Pons (tissue), 1 donor: ENCODE data around the gene H2AZ2.
"Not testable (repeated sequence)": the region's sequence is repeated elsewhere in the genome, so short reads cannot be mapped to it uniquely, and the experiment has no call there.

Experiments
- DNase-seq: peaks from one replicate; pipeline ENCODE4 v3.0.0-alpha.2; 2016; ENCODE audit warnings: low spot score

The H2AZ2 gene

GRCh38 chr7:44814919-44815318 lies 33.0 kb downstream of the H2AZ2 start:
- no peak for DNase-seq

DNA sequence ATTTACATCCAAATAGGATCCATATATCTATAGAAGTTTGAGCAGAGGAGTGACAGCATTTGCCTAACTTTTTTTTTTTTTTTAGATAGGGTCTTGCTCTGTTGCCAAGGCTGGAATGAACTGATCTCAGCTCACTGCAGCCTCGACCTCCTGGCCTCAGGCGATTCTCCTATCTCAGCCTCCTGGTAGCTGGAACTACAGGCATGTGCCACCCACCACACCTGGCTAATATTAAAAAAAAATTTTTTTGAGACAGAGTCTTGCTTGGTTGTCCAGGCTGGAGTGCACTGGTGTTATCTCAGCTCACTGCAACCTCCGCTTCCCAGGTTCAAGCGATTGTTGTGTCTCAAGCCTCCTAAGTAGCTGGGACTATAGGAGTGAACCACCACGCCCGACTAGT lies 36.3 kb downstream of the H2AZ2 start:
- no peak for DNase-seq

DNA sequence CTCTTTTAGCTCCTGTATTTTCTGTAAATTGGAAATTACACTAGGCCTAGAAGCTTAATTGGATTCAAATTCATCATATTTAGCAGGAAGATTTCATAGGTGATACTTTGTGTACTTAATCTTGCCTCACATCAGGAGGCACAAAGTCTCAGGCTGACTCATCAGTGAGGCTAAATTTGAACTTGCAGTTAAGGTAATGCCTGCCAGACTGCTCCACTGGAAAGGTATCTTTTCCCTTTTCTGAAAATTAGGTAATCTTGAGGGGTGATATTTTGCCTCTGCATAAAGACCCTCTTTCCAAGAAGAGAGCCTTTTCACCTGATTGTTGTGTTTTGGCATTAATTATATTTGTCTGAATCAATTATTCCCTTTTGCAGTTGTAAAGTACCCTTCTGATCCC lies 36.8 kb downstream of the H2AZ2 start:
- DNase-seq, result no peak

DNA sequence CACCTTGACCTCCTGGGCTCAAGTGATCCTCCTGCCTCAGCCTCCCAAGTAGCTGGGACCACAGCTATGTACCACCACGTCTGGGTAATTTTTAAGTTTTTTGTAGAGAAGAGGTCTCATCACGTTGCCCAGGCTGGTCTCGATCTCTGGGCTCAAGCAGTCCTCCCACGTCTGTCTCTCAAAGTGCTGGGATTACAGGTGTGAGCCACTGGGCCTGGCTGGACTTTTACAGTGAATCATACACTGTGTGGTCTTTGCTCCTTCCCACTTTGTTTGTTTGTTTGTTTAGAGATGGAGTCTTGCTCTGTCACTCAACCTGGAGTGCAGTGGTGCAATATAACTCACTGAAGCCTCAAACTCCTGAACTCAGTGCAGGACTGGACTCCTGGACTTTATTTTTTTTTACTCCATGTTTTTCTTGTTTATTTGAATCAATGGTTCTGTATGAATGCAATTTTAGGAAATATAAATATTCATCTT lies 38.9 kb downstream of the H2AZ2 start:
- no peak for DNase-seq

GRCh38 chr7:44805950-44806349 lies 41.9 kb downstream of the H2AZ2 start:
- no peak for DNase-seq

GRCh38 chr7:44803828-44804519 lies 43.9 kb downstream of the H2AZ2 start:
- DNase-seq, result not testable (repeated sequence)

GRCh38 chr7:44802418-44803025 lies 45.4 kb downstream of the H2AZ2 start:
- no peak for DNase-seq

DNA sequence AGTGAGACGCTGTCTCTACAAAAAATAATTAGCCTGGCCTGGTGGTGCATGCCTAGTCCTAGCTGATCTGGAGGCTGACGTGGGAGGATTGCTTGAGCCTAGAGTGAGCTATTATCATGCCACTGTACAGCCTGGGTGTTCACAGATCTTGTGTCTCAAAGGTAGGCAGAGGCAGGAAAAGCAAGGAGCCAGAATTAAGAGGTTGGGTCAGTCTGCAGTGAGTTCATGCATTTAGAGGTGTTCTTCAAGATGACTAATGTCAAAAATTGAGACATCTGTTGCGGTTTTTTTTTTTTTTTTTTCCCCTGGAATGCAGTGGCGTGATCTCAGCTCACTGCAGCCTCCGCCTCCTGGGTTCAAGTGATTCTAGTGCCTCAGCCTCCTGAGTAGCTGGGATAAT lies 46.0 kb downstream of the H2AZ2 start:
- no peak for DNase-seq

DNA sequence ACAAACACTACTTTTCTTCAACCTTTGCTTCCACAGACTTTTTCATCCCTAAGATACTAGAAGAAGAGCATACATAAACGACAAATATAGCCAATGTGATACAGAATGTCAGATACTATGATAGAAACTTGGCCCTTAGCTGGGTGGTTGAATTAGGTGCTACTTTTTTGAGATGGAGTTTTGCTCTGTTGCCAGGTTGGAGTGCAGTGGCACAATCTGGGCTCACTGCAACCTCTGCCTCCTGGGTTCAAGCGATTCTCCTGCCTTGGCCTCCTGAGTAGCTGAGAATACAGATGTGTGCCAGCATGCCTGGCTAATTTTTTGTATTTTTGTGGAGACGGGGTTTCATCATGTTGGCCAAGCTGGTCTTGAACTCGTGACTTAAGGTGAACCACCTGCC lies 47.9 kb downstream of the H2AZ2 start:
- DNase-seq, result no peak

- DNase-seq, result no peak
These were observed 49.1 kb downstream of the H2AZ2 start for GRCh38 chr7:44798649-44799305.

DNA sequence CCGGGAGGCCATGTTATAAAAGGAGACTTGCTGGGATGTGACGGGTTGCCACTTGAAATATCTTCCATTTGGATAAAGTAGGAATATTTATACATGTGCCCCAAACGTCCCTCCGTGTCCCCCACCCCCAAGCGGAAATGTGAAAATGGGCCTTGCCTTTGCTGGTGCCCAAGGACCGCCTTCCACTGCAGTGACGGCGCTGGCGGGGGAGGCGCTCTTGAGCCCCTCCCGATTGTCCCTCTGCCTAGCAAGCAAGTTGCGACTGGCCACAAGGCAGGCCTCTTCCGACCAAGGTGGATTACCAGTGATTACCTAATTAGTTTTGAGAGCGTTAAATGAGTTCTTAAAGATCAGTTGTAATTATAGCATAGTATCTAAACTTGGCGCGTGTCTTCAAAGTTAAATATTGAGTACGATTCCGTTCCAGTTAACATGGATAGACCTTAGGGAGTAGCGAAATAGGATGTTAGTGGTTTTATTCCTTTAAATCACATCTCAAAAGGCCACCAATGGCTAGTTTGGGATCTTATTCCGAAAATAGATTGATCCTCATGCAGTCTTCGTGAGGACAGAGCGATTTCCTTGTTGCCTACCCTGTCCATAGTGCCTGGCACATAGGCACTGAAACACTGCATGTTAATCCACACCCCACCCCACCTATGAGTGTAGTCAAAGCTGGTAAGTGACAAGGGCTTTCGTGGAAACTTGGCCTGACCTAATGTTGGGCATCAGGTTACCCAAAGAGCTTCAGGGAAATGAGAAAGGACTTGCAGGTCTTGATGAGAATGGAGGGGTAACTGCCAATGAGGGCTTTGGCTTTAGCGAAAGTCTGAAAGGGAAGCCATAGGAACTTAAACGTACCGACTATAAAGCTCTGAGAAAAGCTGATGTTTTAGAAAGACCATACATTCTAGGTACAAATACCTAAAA lies 50.3 kb downstream of the H2AZ2 start:
- peak; percentile 92 for DNase-seq

DNA sequence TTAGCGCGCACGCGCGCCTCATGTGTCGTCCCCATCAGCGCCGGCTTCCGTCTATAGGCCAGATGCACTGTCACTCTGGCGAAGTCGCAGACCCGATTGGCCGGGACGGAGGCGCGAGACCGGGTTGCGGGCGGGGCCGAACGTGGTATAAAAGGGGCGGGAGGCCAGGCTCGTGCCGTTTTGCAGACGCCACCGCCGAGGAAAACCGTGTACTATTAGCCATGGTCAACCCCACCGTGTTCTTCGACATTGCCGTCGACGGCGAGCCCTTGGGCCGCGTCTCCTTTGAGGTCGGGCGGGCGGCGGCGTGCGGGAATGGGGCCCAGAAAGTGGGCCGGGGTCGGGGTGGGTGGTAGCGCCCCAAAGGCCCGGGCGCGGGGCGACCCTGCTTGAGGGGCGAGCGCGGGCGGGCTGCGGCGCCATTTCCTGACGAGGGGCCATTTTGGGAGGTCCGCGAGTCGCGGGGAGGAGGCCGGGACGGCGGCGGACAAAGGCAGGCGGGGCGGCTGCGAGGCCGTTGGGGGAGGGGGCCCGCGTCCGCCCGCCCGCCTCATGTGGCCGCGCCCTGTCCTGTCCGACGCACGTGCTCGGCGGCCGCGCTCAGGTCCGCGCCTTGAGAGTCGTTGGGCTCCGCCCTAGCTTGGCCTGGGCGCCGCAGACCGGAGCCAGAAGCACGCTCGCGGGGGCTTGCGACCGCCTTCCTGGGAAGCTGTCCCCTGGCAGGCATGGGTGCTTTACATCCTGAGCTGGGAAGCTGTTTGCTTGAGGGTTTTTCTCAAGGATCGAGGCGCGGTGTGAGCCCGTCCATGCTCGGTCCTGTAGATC lies 51.2 kb downstream of the H2AZ2 start, which contains the start of gene PPIA:
Gene PPIA (plus strand): TSS at position 178 of the 825 bp plus-strand sequence. CDS start 44 bp downstream, at position 222.
- peak; percentile 94 for DNase-seq

DNA sequence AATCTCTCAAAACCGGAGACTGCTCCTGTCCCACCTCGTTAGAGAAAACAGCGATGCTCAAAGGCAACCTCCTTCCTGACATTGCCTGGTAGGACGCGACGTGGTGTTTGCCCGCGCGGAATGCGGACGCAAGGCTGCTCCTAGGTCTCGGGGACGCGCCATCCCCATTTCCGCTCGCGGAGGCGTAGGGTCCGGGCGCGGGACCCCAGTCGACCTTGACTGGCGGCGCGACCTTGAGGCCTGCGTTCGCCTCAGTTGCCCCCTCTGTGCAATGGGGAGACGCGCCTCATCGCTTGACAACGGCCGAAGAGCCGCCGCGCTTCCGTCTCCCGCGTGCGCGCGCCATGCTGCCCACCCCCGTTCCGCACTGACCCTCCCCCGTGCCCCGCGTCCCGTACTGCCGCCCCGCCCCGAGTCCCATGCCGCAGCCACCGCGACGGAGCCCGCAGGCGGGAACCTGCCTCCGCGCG lies 51.8 kb downstream of the H2AZ2 start:
- peak; percentile 31 for DNase-seq

DNA sequence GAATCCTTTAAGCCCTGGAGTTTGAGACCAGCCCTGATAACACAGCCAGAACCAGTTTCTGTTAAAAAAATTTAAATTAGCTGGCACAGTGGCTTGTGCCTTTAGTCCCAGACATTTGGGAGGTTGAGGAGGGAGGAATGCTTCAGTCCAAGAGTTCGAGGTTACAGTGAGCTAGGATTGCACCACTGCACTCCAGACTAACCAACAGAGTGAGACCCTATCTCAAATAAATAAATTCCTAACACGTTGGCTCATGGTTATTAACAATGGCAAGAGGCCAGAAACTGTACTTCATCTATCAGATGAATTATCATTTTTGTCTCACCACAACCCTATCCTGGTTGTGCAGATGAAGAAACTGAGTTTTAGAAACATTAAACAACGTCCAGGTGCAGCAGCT lies 53.6 kb downstream of the H2AZ2 start:
- DNase-seq, result no peak

DNA sequence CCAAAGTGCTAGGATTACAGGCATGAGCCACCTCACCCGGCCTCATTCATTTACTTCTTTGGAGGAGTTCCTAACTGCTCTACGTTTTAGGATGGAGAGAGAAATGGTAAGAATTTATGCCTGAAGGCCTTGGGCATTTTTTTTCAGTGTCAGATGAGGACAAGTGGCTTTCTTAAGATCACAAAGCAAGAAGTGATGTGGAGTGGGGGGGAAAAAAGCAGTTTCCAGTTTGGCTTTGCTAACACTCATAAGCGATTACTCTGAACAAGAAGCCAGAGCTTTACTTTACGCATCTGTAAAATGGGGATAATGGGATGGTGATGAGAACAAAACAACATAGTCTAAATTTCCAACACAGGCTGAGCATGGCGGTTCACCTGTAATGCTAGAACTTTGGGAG lies 54.0 kb downstream of the H2AZ2 start:
- DNase-seq, result no peak

- no peak for DNase-seq
These were observed 56.3 kb downstream of the H2AZ2 start for GRCh38 chr7:44791278-44792219.

- no peak for DNase-seq
These were observed 57.9 kb downstream of the H2AZ2 start for GRCh38 chr7:44789990-44790389.

GRCh38 chr7:44787762-44788161 lies 60.1 kb downstream of the H2AZ2 start:
- DNase-seq, result no peak

DNA sequence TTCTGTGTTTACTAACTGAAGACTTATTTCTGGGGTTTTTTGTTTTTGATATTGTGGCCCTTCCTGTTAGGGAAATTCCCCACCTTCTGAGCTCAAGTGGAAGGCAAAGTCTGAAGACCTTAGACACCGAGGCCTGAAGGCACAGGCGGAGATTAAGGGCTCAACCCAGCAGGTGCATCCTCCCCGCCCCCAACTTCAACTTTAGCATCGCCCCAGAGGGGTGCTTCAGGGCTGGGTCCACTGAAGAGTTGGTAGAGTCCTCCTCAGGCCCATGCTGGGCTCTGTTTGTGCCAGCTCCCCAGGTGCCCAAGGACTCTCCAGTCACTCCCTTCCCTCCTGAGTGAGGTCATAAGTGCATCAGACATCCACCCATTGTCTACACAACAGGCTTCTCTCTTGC lies 60.8 kb downstream of the H2AZ2 start:
- DNase-seq, result no peak

GRCh38 chr7:44785218-44785617 lies 62.7 kb downstream of the H2AZ2 start:
- not testable (repeated sequence) for DNase-seq
